GM21528 (cell line): ENCODE data around the gene TPPP2.

Source experiments
- ATAC-seq: cut with Tn5 transposase; IDR thresholded peaks from one replicate; pipeline ENCODE4 v1.9.1; 2021; ENCODE audit warnings: mild to moderate bottlenecking, moderate library complexity; ENCODE audit not compliant: unreplicated experiment, low FRiP score

TPPP2 gene

GRCh38 chr14:21055432-21056117, 25.6 kb downstream of the TPPP2 start:
- ATAC-seq = no peak

GRCh38 chr14:21056520-21057163, 26.6 kb downstream of the TPPP2 start:
- ATAC-seq = no peak

GRCh38 chr14:21057803-21058675, 28.0 kb downstream of the TPPP2 start, which contains the start of gene RNASE8:
RNASE8 (plus strand) TSS chr14:21057822; CDS start chr14:21057893, 71 bp downstream.
- no peak for ATAC-seq

- ATAC-seq = no peak
Observed at GRCh38 chr14:21058903-21059302, 28.9 kb downstream of the TPPP2 start.

- ATAC-seq = no peak
Observed at GRCh38 chr14:21059842-21060613, 30.0 kb downstream of the TPPP2 start.

- no peak for ATAC-seq
Observed at GRCh38 chr14:21060614-21061346, 30.8 kb downstream of the TPPP2 start.

- no peak for ATAC-seq
Observed at GRCh38 chr14:21061347-21061668, 31.3 kb downstream of the TPPP2 start.

- ATAC-seq = no peak
Observed at GRCh38 chr14:21063479-21063878, 33.5 kb downstream of the TPPP2 start.

GRCh38 chr14:21066882-21067502, 37.0 kb downstream of the TPPP2 start:
- ATAC-seq = no peak

GRCh38 chr14:21068521-21069387, 38.7 kb downstream of the TPPP2 start:
- no peak for ATAC-seq

- no peak for ATAC-seq
Observed at GRCh38 chr14:21069388-21070082, 39.5 kb downstream of the TPPP2 start.

GRCh38 chr14:21070083-21070609, 40.1 kb downstream of the TPPP2 start, which contains the start of gene ARHGEF40:
ARHGEF40 (plus strand) TSS chr14:21070304; CDS start chr14:21070397, 93 bp downstream.
- no peak for ATAC-seq

- no peak for ATAC-seq
Observed at GRCh38 chr14:21070610-21071224, 40.7 kb downstream of the TPPP2 start.

GRCh38 chr14:21071225-21072030, 41.4 kb downstream of the TPPP2 start:
- ATAC-seq = peak; percentile 75

GRCh38 chr14:21072031-21072473, 42.0 kb downstream of the TPPP2 start:
- no peak for ATAC-seq

- ATAC-seq = no peak
Observed at GRCh38 chr14:21072781-21073339, 42.8 kb downstream of the TPPP2 start.
